HuH-7 (cell line): Measurements from ENCODE around the gene ARID3A.

Experiments
- DNase-seq: peaks from one replicate; pipeline ENCODE4 v3.0.0; 2011; ENCODE audit warnings: low spot score

The ARID3A gene

GRCh38 chr19:1004803-1005664 is 79.2 kb downstream of the ARID3A start:
- no peak for DNase-seq

DNA sequence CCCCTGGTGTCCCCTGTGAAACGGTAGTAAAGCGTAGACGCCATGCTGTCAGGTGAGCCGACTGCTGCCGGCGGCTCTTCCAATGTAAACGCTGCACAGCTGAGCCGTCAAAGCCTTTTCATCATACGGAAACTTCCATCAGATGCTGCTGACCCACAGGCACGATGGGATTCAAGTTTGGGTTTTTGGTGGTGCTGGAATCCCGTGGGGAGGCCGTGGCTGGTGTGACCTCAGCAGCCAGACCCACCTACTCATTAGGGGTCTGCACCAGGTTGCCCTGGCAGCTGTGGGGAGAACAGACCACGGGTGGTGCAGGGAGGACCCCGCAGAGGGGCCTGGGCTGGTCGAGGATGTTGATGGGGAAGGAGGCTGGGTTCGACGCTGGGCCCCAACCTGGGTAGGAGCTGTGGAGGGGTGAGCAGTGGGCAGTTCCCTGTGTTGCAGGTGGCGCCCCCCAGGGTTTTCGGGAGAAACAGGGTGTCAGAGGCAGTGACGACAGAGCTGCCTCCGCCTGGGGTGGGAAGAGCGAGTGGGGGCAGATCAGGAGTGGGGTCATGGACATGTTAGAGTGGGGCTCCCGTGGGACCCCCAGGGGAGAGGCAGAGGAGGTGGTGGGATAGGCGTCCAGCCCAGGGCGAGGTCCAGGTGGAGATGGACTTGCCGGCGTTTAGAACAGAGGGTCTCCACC is 81.0 kb downstream of the ARID3A start:
- no peak for DNase-seq

- DNase-seq: no peak
These were observed 81.8 kb downstream of the ARID3A start for GRCh38 chr19:1007399-1008251.

- no peak for DNase-seq
These were observed 82.6 kb downstream of the ARID3A start for GRCh38 chr19:1008268-1009040.

DNA sequence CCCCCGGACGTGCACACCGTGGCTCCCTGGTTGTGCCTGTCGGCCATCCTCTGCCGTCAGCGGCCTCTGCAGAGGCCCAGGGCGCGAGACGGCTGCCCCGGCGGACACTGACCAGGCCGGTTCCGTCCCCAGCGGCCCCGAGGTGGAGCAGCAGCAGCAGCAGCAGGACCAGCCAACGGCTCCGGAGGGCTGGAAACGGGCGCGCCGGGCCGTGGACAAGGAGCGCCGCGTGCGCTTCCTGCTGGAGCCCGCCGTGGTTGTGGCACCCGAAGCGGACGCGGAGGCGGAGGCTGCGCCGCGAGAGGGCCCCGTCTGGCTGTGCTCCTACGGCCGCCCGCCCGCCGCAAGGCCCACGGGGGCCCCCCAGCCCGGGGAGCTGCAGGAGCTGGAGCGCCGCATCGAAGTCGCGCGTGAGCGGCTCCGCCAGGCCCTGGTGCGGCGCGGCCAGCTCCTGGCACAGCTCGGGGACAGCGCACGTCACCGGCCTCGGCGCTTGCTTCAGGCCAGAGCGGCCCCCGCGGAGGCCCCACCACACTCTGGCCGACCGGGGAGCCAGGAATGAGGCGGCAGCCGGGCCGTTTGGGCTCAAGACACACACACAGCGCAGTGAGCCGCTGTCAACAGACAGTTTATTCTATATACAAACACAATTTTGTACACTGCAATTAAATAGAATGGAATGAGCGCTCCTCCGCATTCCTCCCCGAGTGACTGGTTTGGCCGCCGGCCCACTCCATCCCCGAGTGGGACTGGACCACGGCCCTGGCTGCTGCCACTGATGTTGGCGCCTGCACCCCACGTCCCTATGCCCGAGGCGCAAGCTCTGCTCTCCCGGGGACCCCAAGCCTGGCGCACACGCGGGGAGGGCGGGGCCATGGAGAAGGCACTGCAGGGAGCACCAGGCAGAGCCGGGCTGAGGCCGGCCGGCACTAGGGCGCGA is 83.5 kb downstream of the ARID3A start:
- DNase-seq: no peak

GRCh38 chr19:1009981-1010538 is 84.2 kb downstream of the ARID3A start:
- no peak for DNase-seq

DNA sequence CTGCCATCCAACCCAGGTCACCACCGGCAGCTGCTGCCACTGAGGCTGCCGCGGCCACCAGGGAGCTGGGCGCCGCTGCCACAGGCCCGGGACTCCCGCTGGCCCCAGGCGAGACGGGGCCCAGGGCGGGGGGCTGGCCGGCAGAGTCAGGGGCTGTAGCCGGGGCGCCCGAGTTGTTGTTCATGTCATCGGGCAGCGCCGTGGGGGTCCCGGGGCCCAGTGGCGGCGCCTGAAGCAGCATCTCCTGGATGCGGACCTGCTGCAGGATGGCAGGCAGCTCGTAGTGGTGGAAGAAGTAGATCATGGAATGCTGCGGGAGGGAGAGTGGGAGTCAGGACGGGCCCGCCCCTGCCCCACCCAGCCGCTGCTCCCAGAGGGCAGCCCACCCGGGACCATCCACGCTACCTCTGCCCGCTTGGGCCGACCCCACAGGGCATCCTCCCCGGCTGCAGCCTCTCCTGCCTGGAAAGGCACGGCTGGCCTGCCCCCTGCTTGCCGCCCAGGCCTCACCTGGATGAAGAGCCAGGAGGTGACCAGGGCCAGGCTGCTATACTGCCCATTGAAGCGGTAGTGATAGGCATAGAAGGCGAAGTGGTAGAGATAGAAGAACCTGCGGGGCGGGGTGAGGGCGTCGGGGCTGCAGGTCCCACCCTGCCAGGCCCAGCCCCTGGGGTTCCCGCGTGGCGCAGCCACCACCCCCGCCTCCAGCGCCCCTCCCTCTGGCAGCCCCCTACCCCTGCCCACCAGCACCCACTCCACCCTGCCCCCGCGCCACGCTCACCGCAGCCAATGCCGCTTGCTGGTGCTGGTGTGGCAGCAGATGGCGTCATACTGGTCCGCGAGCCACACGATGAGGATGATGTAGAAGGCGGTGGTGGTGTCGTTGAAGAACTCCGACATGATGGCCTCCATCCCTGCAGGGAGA is 85.0 kb downstream of the ARID3A start:
- no peak for DNase-seq

- no peak for DNase-seq
These were observed 86.0 kb downstream of the ARID3A start for GRCh38 chr19:1011831-1012333.

GRCh38 chr19:1012334-1012733 is 86.5 kb downstream of the ARID3A start:
- no peak for DNase-seq

- DNase-seq: no peak
These were observed 87.4 kb downstream of the ARID3A start for GRCh38 chr19:1013218-1013617.

GRCh38 chr19:1014161-1015060 is 88.6 kb downstream of the ARID3A start:
- no peak for DNase-seq

DNA sequence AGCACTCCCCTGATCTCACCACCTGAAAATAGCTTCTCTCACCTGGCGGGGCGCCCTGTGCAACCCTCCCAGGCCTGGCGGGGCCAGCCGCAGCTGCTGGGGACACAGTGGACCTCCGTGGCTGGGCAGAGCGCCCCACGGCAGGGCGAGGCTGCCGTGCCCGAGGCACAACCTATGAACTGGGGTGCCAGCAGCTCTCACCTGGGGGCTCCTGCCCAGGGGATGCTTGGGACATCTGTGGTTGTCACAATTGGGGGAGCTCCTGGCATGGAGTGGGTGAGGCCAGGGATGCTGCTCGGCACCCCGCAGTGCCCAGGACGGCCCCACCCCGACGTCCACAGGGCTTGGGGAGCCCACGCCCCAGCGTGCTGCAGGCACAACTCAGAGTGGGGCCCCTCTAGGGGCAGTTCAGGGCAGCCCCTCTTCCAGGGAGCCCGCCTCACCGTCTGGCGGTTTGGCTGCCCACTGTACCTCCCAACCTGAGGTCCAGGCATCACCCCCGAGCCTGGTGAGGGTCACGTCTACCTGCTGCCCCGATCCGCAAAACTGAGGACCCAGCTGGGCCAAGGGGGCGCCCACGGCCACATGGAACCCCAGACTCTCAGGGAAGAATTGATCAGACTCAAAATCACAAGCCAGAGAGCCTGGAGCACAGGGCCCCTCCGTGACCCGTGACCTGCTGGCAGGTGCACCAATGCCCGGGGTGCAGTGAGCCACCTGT is 89.4 kb downstream of the ARID3A start:
- no peak for DNase-seq

DNA sequence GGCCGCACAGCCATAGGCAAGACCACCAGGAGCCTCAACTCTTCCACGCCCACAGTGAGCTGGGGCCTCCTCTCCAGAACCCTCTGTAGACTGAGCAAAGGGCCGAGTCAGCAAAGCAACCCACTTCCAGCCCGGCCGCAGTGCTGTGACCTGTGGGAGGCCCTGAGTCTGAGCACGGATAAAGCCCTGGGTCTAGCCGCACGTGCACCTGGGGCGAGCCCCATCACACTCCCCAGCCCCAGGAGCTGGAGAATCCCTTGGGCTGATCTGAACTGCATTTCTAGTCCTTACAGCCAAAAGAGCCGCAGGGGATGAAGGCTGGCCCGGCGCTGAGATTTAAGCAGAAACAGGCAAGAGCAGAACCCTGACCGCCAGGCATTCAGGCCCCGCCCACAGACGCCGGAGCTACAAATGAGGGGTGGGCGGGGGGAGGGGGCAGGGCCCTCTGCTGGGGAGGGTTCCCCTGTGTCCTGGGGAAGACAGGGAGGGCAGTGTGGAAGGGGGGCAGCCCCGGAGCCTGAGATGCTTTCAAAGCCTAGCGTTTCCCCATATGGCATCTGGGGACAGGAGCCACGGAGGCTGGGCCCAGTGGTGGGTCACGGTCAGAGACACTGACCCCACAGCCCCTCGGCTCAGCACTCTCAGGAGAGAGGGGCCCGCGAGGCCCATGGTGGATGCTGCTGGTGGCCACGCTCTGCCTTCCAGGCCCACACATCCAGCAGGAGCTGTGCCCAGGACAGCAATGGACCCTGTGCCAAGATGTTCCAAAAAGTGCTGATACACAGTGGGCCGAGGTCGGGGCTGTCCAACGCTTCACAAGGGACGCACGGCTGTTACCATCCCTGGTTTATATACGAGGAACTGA is 90.2 kb downstream of the ARID3A start:
- DNase-seq: no peak

- no peak for DNase-seq
These were observed 90.8 kb downstream of the ARID3A start for GRCh38 chr19:1016647-1017114.

DNA sequence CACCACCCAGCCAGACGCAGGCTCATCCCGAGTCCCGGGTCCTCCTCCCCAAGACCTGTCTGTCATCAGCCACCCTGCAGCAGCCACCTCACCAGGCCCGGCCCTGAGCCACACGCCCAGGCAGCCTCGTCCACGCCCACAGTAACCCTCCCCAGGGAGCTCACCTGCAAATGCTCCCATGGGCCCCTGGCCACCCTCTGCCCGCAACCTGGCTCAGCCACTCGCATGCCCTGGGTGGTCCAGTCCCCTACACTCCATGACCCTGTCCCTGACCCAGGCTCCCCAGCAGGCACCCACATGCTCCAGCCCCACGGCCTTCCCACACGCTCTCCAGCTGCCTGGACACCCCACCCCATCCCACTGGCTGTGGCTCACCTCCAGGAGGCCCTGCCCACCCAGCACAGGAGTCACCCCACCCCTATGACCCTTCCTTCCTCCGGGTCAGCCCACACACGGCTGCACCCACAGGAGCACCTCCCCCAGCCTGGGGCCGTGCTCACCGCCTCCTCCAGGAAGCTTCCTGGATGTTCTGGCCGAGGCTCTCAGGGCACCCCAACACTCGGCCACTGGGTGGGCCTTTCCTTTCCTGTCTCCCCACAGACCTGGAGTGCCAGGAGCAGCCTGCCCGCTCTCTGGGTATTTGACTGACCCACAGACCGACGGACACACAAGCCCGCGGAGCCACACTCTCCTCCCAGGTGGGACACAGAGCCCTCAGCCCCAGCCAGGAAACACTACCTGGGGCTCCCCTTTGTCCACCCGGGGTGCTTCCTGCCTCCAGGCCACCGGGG is 91.5 kb downstream of the ARID3A start:
- no peak for DNase-seq
